ENCODE results near the gene KAT6B. TPM values are rescaled to one million over a fixed set of nuclear protein-coding genes. Genes with fewer than 3 reads are reported as not detected.

KAT6B gene
- total RNA-seq, 4 donors from 2014 or later = 29.1 to 159 (median 61.2) TPM

- Histone ChIP-seq H3K9me3 (no peaks in the 10 kb centered on the region), H3K27me3 (no peaks in the 10 kb centered on the region), H3K4me3 (no peak overlapping the region), H3K36me3 (no peaks in the 10 kb centered on the region), H3K4me1 (no peaks in the 10 kb centered on the region), H3K27ac (no peak overlapping the region)
- no peak for DNase-seq
- intact Hi-C loops (cut with DNase I; ENCODE audit: low total_unique reads) = no loop called here
- no peak for TF ChIP-seq POLR2A (IDR thresholded peaks at IDR 0.05)
- no peak for TF ChIP-seq CTCF (IDR thresholded peaks at IDR 0.05)
Measured at GRCh38 chr10:75000748-75001321, 174.4 kb downstream of the KAT6B start.

- DNase-seq = no peak
- intact Hi-C loops (cut with DNase I; ENCODE audit: low total_unique reads) = no loop called here
- TF ChIP-seq CTCF (IDR thresholded peaks at IDR 0.05) = no peak
- H3K4me3 ChIP-seq = no peak overlapping the region
- no peaks in the 10 kb centered on the region for H3K4me1 ChIP-seq
- H3K27ac ChIP-seq = no peak overlapping the region
- H3K9me3 ChIP-seq = no peaks in the 10 kb centered on the region
- H3K27me3 ChIP-seq = no peaks in the 10 kb centered on the region
- no peaks in the 10 kb centered on the region for H3K36me3 ChIP-seq
Measured at GRCh38 chr10:75001715-75002350, 175.4 kb downstream of the KAT6B start.

- TF ChIP-seq CTCF (IDR thresholded peaks at IDR 0.05) (no peak), POLR2A (IDR thresholded peaks at IDR 0.05) (no peak)
- no peak for DNase-seq
Measured at GRCh38 chr10:75002351-75002725, 175.9 kb downstream of the KAT6B start.

GRCh38 chr10:75002967-75003594 is 176.7 kb downstream of the KAT6B start:
- no peaks in the 10 kb centered on the region for H3K9me3 ChIP-seq
- H3K36me3 ChIP-seq = no peaks in the 10 kb centered on the region
- DNase-seq = no peak
- H3K4me1 ChIP-seq = no peaks in the 10 kb centered on the region
- H3K27me3 ChIP-seq = no peaks in the 10 kb centered on the region
- H3K4me3 ChIP-seq = no peak overlapping the region
- intact Hi-C loops (cut with DNase I; ENCODE audit: low total_unique reads) = no loop called here
- H3K27ac ChIP-seq = no peak overlapping the region
- TF ChIP-seq CTCF (IDR thresholded peaks at IDR 0.05) (no peak), POLR2A (IDR thresholded peaks at IDR 0.05) (no peak)

More at GRCh38 chr10:75002351-75002725, 175.9 kb downstream of the KAT6B start:
- Histone ChIP-seq H3K27ac (no peak overlapping the region), H3K36me3 (no peaks in the 10 kb centered on the region), H3K9me3 (no peaks in the 10 kb centered on the region), H3K4me1 (no peaks in the 10 kb centered on the region), H3K4me3 (no peak overlapping the region), H3K27me3 (no peaks in the 10 kb centered on the region)
- intact Hi-C loops (cut with DNase I; ENCODE audit: low total_unique reads) = no loop called here

DNA sequence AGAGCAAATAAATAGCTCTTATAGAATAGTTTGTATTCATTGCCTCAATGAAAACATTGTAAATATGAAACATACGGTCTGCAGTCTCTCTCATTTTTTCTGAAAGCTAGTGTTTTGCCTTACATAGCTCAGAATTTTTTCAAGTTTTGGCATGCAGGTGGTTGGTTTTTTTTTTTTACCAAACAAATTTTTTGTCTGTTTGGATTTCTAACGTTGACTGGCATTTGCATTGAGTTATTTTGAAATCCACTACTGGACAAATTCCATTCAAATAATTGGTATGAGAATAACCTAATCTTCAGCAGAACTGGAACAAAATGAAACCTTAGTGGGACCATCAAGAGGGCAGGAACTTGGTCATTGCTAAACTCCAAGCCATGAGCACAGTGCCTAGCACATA is 177.5 kb downstream of the KAT6B start:
- H3K36me3 ChIP-seq = no peaks in the 10 kb centered on the region
- TF ChIP-seq POLR2A (IDR thresholded peaks at IDR 0.05) = no peak
- TF ChIP-seq CTCF (IDR thresholded peaks at IDR 0.05) = no peak
- no peak overlapping the region for H3K27ac ChIP-seq
- intact Hi-C loops (cut with DNase I; ENCODE audit: low total_unique reads) = no loop called here
- H3K9me3 ChIP-seq = no peaks in the 10 kb centered on the region
- DNase-seq = no peak
- no peaks in the 10 kb centered on the region for H3K4me1 ChIP-seq
- no peak overlapping the region for H3K4me3 ChIP-seq
- H3K27me3 ChIP-seq = no peaks in the 10 kb centered on the region

Measured in uterus (tissue), 4 donors.